WTC11 (cell line): ENCODE data around the gene FBXL14. TPM values are rescaled to one million over a fixed set of nuclear protein-coding genes. Genes with fewer than 3 reads are reported as not detected.

ENCODE experiments used
- ATAC-seq: fragments of 200-7000 bp; cut with Tn5 transposase; 2 replicates; pipeline ENCODE4 v1.10.0; 2021; ENCODE audit warnings: mild to moderate bottlenecking, moderate library complexity
- CTCF ChIA-PET: fragments of 300-600 bp; sonication (Branson Sonifier 250); formaldehyde crosslinking; loops from one replicate; lab custom pipeline; 2021; ENCODE audit warnings: antibody characterized with exemption; lab: Charles Lee
- POLR2A ChIA-PET: fragments of 350-600 bp; sonication (Branson Sonifier 250); formaldehyde crosslinking; loops from one replicate; lab custom pipeline; 2021; ENCODE audit warnings: antibody characterized with exemption; lab: Charles Lee
- DNase-seq: peaks from one replicate; pipeline ENCODE4 v3.0.0; 2021; ENCODE audit warnings: low spot score
- H3K27ac Mint-ChIP-seq: 2 replicates; pipeline ENCODE4 v1.8.0; 2021; ENCODE audit warnings: mixed read lengths
- H3K27me3 Mint-ChIP-seq: 2 replicates; pipeline ENCODE4 v1.8.0; 2021; ENCODE audit warnings: low read depth, mild to moderate bottlenecking, moderate library complexity, mixed read lengths
- H3K36me3 Mint-ChIP-seq: 2 replicates; pipeline ENCODE4 v1.8.0; 2021; ENCODE audit warnings: mixed read lengths
- H3K4me1 Mint-ChIP-seq: 2 replicates; pipeline ENCODE4 v1.8.0; 2022; ENCODE audit warnings: mixed read lengths
- H3K4me3 Mint-ChIP-seq: 2 replicates; pipeline ENCODE4 v1.8.0; 2021; ENCODE audit warnings: mild to moderate bottlenecking, moderate library complexity, mixed read lengths
- H3K9me3 Mint-ChIP-seq: 2 replicates; pipeline ENCODE4 v1.8.0; 2021; ENCODE audit warnings: mixed read lengths
- ATF3 ChIP-seq: sonication (generic); formaldehyde crosslinking; conservative IDR thresholded peaks from 2 replicates; pipeline ENCODE4 v1.8.1; 2022; ENCODE audit warnings: mild to moderate bottlenecking, missing genetic modification reagents
- CBFB ChIP-seq: sonication (generic); formaldehyde crosslinking; IDR thresholded peaks from 2 replicates; pipeline ENCODE4 v1.8.1; 2022; ENCODE audit warnings: mild to moderate bottlenecking, low read depth, missing genetic modification reagents
- ERG ChIP-seq: fragments of 250-450 bp; sonication (Bioruptor Pico); IDR thresholded peaks from 2 replicates; pipeline ENCODE4 v1.8.0; 2021; ENCODE audit warnings: mild to moderate bottlenecking
- ETV6 ChIP-seq: sonication (generic); formaldehyde crosslinking; IDR thresholded peaks from 2 replicates; pipeline ENCODE4 v1.8.1; 2022; ENCODE audit warnings: mild to moderate bottlenecking, missing genetic modification reagents
- PRDM15 ChIP-seq: sonication (generic); formaldehyde crosslinking; IDR thresholded peaks from 2 replicates; pipeline ENCODE4 v1.8.0; 2022; ENCODE audit warnings: missing genetic modification reagents
- PRRX2 ChIP-seq: fragments of 250-450 bp; sonication (Bioruptor Pico); IDR thresholded peaks from 2 replicates; pipeline ENCODE4 v1.8.0; 2021; ENCODE audit warnings: mild to moderate bottlenecking
- RORB ChIP-seq: fragments of 250-450 bp; sonication (Bioruptor Pico); IDR thresholded peaks from 2 replicates; pipeline ENCODE4 v1.9.0; 2021; ENCODE audit warnings: mild to moderate bottlenecking
- SOX15 ChIP-seq: fragments of 250-450 bp; sonication (Bioruptor Pico); IDR thresholded peaks from 2 replicates; pipeline ENCODE4 v1.9.0; 2021; ENCODE audit warnings: mild to moderate bottlenecking
- ZNF263 ChIP-seq: sonication (generic); formaldehyde crosslinking; IDR thresholded peaks from 2 replicates; pipeline ENCODE4 v1.8.1; 2022; ENCODE audit warnings: low read depth, mild to moderate bottlenecking, moderate library complexity, missing genetic modification reagents
- ZNF396 ChIP-seq: fragments of 250-450 bp; sonication (Bioruptor Pico); IDR thresholded peaks from 2 replicates; pipeline ENCODE4 v1.8.0; 2021; ENCODE audit warnings: mild to moderate bottlenecking, moderate library complexity, borderline replicate concordance
- ZSCAN18 ChIP-seq: fragments of 250-450 bp; sonication (Bioruptor Pico); IDR thresholded peaks from 2 replicates; pipeline ENCODE4 v2.1.2; 2022; ENCODE audit warnings: mild to moderate bottlenecking, moderate library complexity
- total RNA-seq: library from RNA; stranded (reverse); gene quantifications from 3 replicates; pipeline ENCODE4 v1.2.3, GENCODE V29; 2021

FBXL14 gene
- total RNA-seq, 1 experiment from 2014 or later, result 12.0 TPM

GRCh38 chr12:1638203-1638602 lies 43.8 kb upstream of the FBXL14 start:
- no peak for DNase-seq
- no peak overlapping the region for H3K27ac Mint-ChIP-seq
- CTCF ChIA-PET, result interaction anchor here (1.4 to 3.4 kb wide), 3 partner anchors 8 to 302 kb away, joined by 4 to 12 read pairs (median 6); partner anchors contain the start of gene WNT5B
- H3K9me3 Mint-ChIP-seq, result no peaks in the 10 kb centered on the region
- no peak for TF ChIP-seq RORB (CRISPR knock-in tag)
- no peak for TF ChIP-seq SOX15 (CRISPR knock-in tag)
- TF ChIP-seq ATF3, result no peak
- TF ChIP-seq CBFB, result no peak
- no peak for TF ChIP-seq ERG (CRISPR knock-in tag)
- TF ChIP-seq PRDM15 (CRISPR knock-in tag), result no peak
- TF ChIP-seq ZSCAN18 (CRISPR knock-in tag), result no peak
- no peak for TF ChIP-seq ZNF396
- TF ChIP-seq ETV6, result no peak
- H3K27me3 Mint-ChIP-seq, result peaks cover 13% of the 10 kb centered on the region
- H3K4me3 Mint-ChIP-seq, result no peak overlapping the region
- H3K4me1 Mint-ChIP-seq, result peaks cover 16% of the 10 kb centered on the region
- no peak for ATAC-seq
- H3K36me3 Mint-ChIP-seq, result no peaks in the 10 kb centered on the region
- POLR2A ChIA-PET, result interaction anchor here (0.7 kb wide), 1 partner anchor 191 kb away, joined by 3 read pairs; no protein-coding TSS in a partner anchor

- TF ChIP-seq PRRX2 (CRISPR knock-in tag), result no peak
- TF ChIP-seq ZNF263 (CRISPR knock-in tag), result no peak
- TF ChIP-seq PRDM15 (CRISPR knock-in tag), result peak; percentile 45; the same call in 1 of the 2 replicates
- TF ChIP-seq, all 79 proteins: peak for 1
- H3K9me3 Mint-ChIP-seq, result no peaks in the 10 kb centered on the region
- CTCF ChIA-PET, result interaction anchor here (0.6 to 3.6 kb wide), 31 partner anchors 8 to 518 kb away, joined by 3 to 69 read pairs (median 6); partner anchors contain the start of genes ADIPOR2 and FBXL14
- POLR2A ChIA-PET, result interaction anchor here (1.1 to 1.2 kb wide), 2 partner anchors 8 to 42 kb away, joined by 4 read pairs; no protein-coding TSS in a partner anchor
- no peak overlapping the region for H3K27ac Mint-ChIP-seq
- H3K27me3 Mint-ChIP-seq, result peaks cover 40% of the 10 kb centered on the region
- ATAC-seq, result no peak
- H3K4me3 Mint-ChIP-seq, result no peak overlapping the region
- no peak for DNase-seq
- no peaks in the 10 kb centered on the region for H3K36me3 Mint-ChIP-seq
- H3K4me1 Mint-ChIP-seq, result peaks cover 33% of the 10 kb centered on the region
These were observed 41.1 kb upstream of the FBXL14 start for GRCh38 chr12:1635301-1636095.
